HFF-Myc (cell line): ENCODE results near the gene FASN.

Experiments
- DNase-seq: peaks from one replicate; pipeline ENCODE4 v3.0.0-alpha.2; 2011; ENCODE audit warnings: low read depth; ENCODE audit errors: extremely low read depth
- H3K4me3 ChIP-seq: replicated peaks from 2 replicates; pipeline ENCODE4 v1.5.1; 2011; ENCODE audit warnings: low read depth, mild to moderate bottlenecking, control low read depth, low read length
- TF ChIP-seq, protein P1 (sequence below): IDR thresholded peaks from 2 replicates; pipeline ENCODE4 v1.5.1; 2012; ENCODE audit warnings: mild to moderate bottlenecking, low read depth, low read length, control low read depth; ENCODE audit errors: missing control alignments

Gene FASN

DNA sequence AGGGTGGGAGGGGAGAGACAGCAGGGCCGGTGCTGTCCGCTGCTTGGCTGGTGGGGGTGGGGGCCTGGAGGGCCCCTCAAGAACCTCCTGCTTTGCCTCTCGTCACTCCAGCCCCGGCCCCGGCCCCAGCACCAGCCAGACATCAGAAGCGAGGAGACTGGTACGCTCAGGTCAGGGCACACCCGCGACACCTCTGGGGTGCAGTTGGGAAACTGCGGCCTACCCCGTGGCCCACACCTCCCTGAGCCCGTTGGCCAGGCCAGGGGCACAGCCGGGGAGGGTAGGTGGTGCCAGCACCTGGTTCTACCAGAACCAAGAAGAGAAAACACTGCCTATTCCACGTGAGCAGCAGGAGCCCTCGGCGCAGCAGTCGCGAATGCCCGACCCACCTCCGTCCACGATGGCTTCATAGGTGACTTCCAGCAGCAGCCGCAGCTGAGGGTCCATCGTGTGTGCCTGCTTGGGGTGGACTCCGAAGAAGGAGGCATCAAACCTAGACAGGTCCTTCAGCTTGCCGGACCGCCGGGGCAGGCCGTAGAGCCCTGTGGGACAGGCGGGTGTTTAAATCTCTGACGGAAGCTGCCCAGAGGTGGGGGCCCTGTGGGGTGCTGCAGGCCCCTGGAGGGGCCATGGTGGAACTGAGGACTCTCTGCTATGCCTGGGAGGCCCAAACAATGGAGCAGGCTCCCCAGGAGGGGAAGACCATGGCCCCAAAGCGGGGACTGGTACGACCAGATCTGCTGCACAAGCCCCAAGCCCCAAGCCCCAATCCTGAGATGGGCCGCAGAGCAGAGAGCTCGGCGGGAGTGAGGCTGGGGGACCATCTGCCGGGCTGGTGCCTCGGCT lies 2.9 kb downstream of the FASN start:
- DNase-seq = no peak
- TF ChIP-seq, protein P1, sequence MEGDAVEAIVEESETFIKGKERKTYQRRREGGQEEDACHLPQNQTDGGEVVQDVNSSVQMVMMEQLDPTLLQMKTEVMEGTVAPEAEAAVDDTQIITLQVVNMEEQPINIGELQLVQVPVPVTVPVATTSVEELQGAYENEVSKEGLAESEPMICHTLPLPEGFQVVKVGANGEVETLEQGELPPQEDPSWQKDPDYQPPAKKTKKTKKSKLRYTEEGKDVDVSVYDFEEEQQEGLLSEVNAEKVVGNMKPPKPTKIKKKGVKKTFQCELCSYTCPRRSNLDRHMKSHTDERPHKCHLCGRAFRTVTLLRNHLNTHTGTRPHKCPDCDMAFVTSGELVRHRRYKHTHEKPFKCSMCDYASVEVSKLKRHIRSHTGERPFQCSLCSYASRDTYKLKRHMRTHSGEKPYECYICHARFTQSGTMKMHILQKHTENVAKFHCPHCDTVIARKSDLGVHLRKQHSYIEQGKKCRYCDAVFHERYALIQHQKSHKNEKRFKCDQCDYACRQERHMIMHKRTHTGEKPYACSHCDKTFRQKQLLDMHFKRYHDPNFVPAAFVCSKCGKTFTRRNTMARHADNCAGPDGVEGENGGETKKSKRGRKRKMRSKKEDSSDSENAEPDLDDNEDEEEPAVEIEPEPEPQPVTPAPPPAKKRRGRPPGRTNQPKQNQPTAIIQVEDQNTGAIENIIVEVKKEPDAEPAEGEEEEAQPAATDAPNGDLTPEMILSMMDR = no peak
- H3K4me3 ChIP-seq = peak overlapping the region; percentile 96

DNA sequence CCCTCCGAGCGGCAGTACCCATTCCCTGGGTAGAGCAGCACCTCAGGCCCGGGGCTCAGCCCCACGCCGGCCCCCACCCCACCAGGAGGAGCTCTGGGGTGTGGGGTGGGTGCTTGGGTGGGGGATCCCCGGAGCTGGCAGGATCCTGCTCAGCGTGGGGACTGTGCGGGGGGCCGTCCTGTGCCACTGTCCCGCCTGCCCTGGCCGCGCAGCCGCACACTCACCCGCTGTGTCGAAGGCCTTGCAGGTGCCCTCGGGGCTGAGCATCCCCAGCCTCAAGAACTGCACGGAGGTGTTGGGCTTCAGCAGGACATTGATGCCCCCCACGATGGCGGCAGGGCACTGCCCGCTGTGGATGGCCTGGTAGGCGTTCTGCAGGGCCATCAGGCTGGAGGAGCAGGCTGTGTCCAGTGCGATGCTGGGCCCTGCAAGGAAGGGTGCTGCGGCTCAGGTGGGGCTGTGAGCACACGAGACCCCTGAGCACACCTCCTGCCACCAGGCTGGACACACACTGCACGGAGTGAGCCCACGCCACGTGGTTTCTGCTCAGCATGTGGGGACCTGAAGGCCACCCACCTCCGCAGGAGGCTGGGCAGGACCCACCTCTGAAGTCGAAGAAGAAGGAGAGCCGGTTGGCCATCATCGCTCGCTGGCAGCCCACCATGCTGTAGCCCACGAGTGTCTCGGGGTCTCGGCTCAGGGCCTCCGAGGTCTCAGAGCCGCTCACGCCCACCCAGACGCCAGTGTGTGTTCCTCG lies 4.9 kb downstream of the FASN start:
- TF ChIP-seq, protein P1 = no peak
- no peak for DNase-seq

DNA sequence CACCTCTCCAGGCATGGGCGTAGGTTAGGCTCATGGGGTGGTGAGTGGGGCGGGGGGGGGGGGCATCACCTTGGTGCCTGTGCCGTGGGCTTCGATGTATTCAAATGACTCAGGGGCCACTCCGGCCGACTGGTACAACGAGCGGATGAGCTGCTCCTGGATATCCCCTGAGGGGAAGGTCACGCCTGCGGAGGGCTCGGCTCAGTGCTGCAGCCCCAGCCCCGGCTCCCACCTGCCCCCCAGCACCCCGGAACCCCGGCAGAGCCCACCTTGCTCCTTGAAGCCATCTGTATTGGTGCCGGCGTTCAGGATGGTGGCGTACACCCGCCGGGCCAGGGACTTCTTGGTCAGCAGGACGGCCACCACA lies 5.4 kb downstream of the FASN start:
- TF ChIP-seq, protein P1 = no peak
- H3K4me3 ChIP-seq = no peak overlapping the region
- DNase-seq = no peak

More for the DNA sequence above, 4.9 kb downstream of the FASN start:
- no peak overlapping the region for H3K4me3 ChIP-seq

DNA sequence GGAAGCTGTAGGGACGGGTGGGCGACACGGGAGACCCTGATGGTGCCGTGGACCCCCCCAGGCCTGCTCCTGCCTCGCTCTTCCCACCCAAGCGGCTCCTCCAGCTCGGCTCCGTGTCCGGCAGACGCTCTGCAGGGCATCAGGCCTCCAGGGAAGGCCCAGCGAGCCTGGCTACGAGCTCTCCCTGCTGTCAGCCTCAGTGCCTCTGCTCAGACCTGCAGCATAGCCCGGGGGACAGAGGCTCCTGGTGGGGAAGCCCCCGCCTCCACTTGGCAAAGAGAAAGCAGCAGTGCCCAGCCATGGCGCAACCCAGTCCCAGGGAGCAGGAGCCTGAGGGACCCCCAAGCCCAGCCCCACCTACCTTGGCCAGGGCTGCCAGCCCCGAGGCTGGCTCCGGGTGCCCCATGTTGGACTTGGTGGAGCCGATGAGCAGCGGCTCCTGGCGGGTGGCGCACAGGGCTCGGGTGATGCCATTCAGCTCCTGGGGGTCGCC lies 5.9 kb downstream of the FASN start:
- H3K4me3 ChIP-seq = no peak overlapping the region
- DNase-seq = no peak
- TF ChIP-seq, protein P1 = no peak

DNA sequence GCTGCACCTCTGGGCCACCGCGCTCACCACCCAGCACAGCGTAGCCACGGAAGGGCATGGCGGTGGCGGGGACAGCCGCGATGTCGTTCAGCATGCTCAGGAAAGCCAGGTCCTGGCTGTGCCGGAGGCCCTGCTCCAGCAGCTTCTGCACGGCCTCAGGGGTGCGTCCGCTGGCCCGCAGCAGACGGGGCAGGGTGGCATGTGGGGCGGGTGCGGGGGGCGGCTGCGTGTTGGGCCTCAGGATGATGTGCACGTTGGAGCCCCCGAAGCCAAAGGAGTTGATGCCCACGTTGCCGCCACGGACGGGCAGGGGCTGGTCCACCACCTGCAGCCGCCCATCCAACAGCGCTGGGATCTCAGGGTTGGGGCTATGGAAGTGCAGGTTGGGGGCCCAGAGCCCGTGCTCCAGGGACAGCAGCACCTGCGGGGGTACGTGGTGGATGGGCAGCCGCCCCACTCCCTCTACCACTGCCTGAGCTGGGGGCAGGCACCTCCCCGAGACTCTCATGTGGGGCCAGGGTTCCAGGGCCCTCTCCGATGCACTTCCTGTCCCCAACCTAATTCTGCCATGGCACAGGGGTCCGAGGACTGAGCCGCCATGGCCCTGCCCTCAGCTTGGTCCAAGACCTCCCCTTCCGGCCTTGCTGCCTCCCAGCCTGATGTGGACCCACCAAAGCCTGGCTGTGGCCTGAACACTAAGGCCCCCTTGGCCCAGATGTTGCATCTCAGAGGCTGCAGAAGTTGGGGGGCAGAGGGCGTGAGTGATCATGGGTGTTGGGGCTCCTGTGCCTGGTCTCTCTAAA lies 6.6 kb downstream of the FASN start:
- TF ChIP-seq, protein P1 = no peak
- H3K4me3 ChIP-seq = no peak overlapping the region
- DNase-seq = no peak

DNA sequence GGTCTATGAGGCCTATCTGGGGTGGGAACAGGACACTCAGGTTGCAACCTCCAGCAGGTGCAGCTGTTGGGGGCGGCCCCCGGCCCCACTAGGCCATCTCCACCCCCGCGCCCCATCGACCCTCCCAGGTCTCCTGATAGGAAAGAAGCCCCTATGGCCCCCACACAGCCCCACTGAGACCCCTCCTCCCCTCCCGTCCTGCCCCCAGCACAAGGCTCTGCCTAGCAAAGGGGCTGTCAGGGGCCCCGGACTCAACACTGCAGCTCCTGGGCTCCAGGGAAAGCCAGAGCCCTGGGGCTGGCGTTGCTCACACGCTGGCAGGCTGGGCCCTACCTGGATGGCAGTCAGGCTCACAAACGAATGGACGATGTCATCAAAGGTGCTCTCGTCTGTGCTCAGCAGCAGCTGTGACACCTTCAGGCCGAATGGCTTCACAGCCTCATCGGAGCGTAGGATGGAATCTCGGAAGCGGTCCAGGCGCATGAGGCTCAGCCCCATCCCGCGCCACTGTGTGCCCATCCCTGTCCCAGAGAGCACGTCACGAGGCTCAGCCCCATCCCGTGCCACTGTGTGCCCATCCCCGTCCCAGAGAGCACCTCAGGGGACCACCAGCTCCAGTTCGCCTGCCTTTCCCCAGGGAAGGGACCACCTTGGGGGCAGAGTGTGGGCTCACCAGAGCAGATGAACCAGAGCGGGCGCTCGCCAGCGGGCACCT lies 7.3 kb downstream of the FASN start:
- no peak overlapping the region for H3K4me3 ChIP-seq
- TF ChIP-seq, protein P1 = no peak
- DNase-seq = no peak
